GM15510 (cell line): ENCODE results near the gene UBE2C.

ENCODE experiments used
- POLR2A ChIP-seq: IDR thresholded peaks from 3 replicates; pipeline ENCODE4 v1.6.1; 2011; ENCODE audit warnings: borderline replicate concordance; ENCODE audit not compliant: insufficient read length; ENCODE audit errors: extremely low read depth

The UBE2C gene

GRCh38 chr20:45822857-45823256, 10.4 kb downstream of the UBE2C start:
- TF ChIP-seq POLR2A: no peak

- TF ChIP-seq POLR2A: no peak
Measured at GRCh38 chr20:45823949-45824835, 11.7 kb downstream of the UBE2C start.

- TF ChIP-seq POLR2A: no peak
Measured at GRCh38 chr20:45826381-45827019, 14.1 kb downstream of the UBE2C start.

GRCh38 chr20:45827030-45827652, 14.7 kb downstream of the UBE2C start, which contains the start of gene TNNC2:
TSS of gene TNNC2 (minus strand) at chr20:45827312. CDS start at chr20:45827248, 64 bp downstream.
- no peak for TF ChIP-seq POLR2A

GRCh38 chr20:45827712-45828111, 15.3 kb downstream of the UBE2C start:
- no peak for TF ChIP-seq POLR2A

- TF ChIP-seq POLR2A: no peak
Measured at GRCh38 chr20:45828589-45828988, 16.1 kb downstream of the UBE2C start.

GRCh38 chr20:45832619-45833018, 20.2 kb downstream of the UBE2C start:
- TF ChIP-seq POLR2A: no peak

GRCh38 chr20:45833030-45833882, 20.8 kb downstream of the UBE2C start, which contains the start of gene SNX21:
TSS of gene SNX21 (plus strand) at chr20:45833799. CDS start at chr20:45833920, 121 bp downstream.
- no peak for TF ChIP-seq POLR2A

- TF ChIP-seq POLR2A: no peak
Measured at GRCh38 chr20:45833883-45834796, 21.7 kb downstream of the UBE2C start.

- no peak for TF ChIP-seq POLR2A
Measured at GRCh38 chr20:45834797-45835161, 22.3 kb downstream of the UBE2C start.

- no peak for TF ChIP-seq POLR2A
Measured at GRCh38 chr20:45835329-45835765, 22.9 kb downstream of the UBE2C start.

GRCh38 chr20:45835825-45836224, 23.4 kb downstream of the UBE2C start:
- no peak for TF ChIP-seq POLR2A

GRCh38 chr20:45836841-45837240, 24.4 kb downstream of the UBE2C start:
- TF ChIP-seq POLR2A: no peak

- TF ChIP-seq POLR2A: no peak
Measured at GRCh38 chr20:45840700-45841198, 28.3 kb downstream of the UBE2C start.
